H9 (cell line): Measurements from ENCODE around the gene NEUROD1. TPM values are rescaled to one million over a fixed set of nuclear protein-coding genes. Genes with fewer than 3 reads are reported as not detected.

Experiments used
- DNase-seq: peaks from one replicate; pipeline ENCODE4 v3.0.0-alpha.2; 2017
- H2AFZ ChIP-seq: one replicate; pipeline ENCODE4 v1.6.1; 2013; ENCODE audit warnings: mild to moderate bottlenecking, low read length, control low read depth, moderate library complexity
- H2AK5ac ChIP-seq: 2 replicates; pipeline ENCODE4 v1.6.1; 2013; ENCODE audit warnings: low read length, control low read depth, mixed read lengths; ENCODE audit not compliant: insufficient read length
- H2BK120ac ChIP-seq: one replicate; pipeline ENCODE4 v1.6.1; 2013; ENCODE audit warnings: low read depth, mild to moderate bottlenecking, low read length, control low read depth, inconsistent platforms; ENCODE audit not compliant: poor library complexity, severe bottlenecking
- H2BK12ac ChIP-seq: 2 replicates; pipeline ENCODE4 v1.6.1; 2013; ENCODE audit warnings: low read length, control low read depth, mixed read lengths, low read depth; ENCODE audit not compliant: insufficient read length
- H2BK15ac ChIP-seq: 2 replicates; pipeline ENCODE4 v1.6.1; 2013; ENCODE audit warnings: low read depth, low read length, control low read depth
- H2BK20ac ChIP-seq: one replicate; pipeline ENCODE4 v1.6.1; 2013; ENCODE audit warnings: low read depth, mild to moderate bottlenecking, low read length, control low read depth, inconsistent platforms; ENCODE audit not compliant: poor library complexity, severe bottlenecking
- H2BK5ac ChIP-seq: 2 replicates; pipeline ENCODE4 v1.6.1; 2013; ENCODE audit warnings: low read length, control low read depth, mixed read lengths; ENCODE audit not compliant: insufficient read length
- H3K14ac ChIP-seq: 2 replicates; pipeline ENCODE4 v1.6.1; 2013; ENCODE audit warnings: low read length, control low read depth; ENCODE audit not compliant: insufficient read depth
- H3K18ac ChIP-seq: 2 replicates; pipeline ENCODE4 v1.6.1; 2013; ENCODE audit warnings: low read depth, mild to moderate bottlenecking, mixed read lengths, low read length, control low read depth; ENCODE audit not compliant: insufficient read length
- H3K23ac ChIP-seq: 2 replicates; pipeline ENCODE4 v1.6.1; 2013; ENCODE audit warnings: low read length, control low read depth, mixed read lengths, low read depth; ENCODE audit not compliant: insufficient read length
- H3K23me2 ChIP-seq: 2 replicates; pipeline ENCODE4 v1.6.1; 2013; ENCODE audit warnings: low read depth, mild to moderate bottlenecking, mixed read lengths, low read length, control low read depth; ENCODE audit not compliant: insufficient read length, poor library complexity, severe bottlenecking
- H3K27ac ChIP-seq: 2 replicates; pipeline ENCODE4 v1.5.1; 2013; ENCODE audit warnings: low read length, control low read depth, mixed read lengths, low read depth; ENCODE audit not compliant: insufficient read length
- H3K27me3 ChIP-seq: 2 replicates; pipeline ENCODE4 v1.6.1; 2013; ENCODE audit warnings: low read length, control low read depth, inconsistent platforms; ENCODE audit not compliant: insufficient read depth
- H3K4ac ChIP-seq: 2 replicates; pipeline ENCODE4 v1.6.1; 2013; ENCODE audit warnings: low read depth, mild to moderate bottlenecking, control low read depth, inconsistent platforms, low read length, moderate library complexity
- H3K4me1 ChIP-seq: 2 replicates; pipeline ENCODE4 v1.6.1; 2013; ENCODE audit warnings: low read length, control low read depth, inconsistent platforms; ENCODE audit not compliant: insufficient read depth
- H3K4me2 ChIP-seq: 2 replicates; pipeline ENCODE4 v1.6.1; 2013; ENCODE audit warnings: low read length, control low read depth, mixed read lengths; ENCODE audit not compliant: insufficient read length, insufficient read depth
- H3K56ac ChIP-seq: 2 replicates; pipeline ENCODE4 v1.6.1; 2013; ENCODE audit warnings: low read depth, mild to moderate bottlenecking, mixed read lengths, low read length, control low read depth; ENCODE audit not compliant: insufficient read length
- H3K79me1 ChIP-seq: 2 replicates; pipeline ENCODE4 v1.6.1; 2013; ENCODE audit warnings: low read depth, mild to moderate bottlenecking, moderate library complexity, low read length, control low read depth, inconsistent platforms; ENCODE audit not compliant: insufficient read depth, poor library complexity, severe bottlenecking
- H3K79me2 ChIP-seq: 2 replicates; pipeline ENCODE4 v1.6.1; 2013; ENCODE audit warnings: low read length, control low read depth, inconsistent platforms; ENCODE audit not compliant: insufficient read depth
- H3K9ac ChIP-seq: 2 replicates; pipeline ENCODE4 v1.6.1; 2013; ENCODE audit warnings: low read length, control low read depth, mixed read lengths; ENCODE audit not compliant: insufficient read length; ENCODE audit errors: extremely low read depth
- H3K9me3 ChIP-seq: one replicate; pipeline ENCODE4 v1.6.1; 2013; ENCODE audit warnings: low read depth, low read length, inconsistent platforms; ENCODE audit not compliant: control insufficient read depth
- H3T11ph ChIP-seq: one replicate; pipeline ENCODE4 v1.6.1; 2013; ENCODE audit warnings: mild to moderate bottlenecking, low read length, control low read depth, inconsistent platforms
- H4K20me1 ChIP-seq: one replicate; pipeline ENCODE4 v1.6.1; 2013; ENCODE audit not compliant: control insufficient read depth, insufficient read length, insufficient read depth
- H4K5ac ChIP-seq: 2 replicates; pipeline ENCODE4 v1.6.1; 2013; ENCODE audit warnings: low read depth, mild to moderate bottlenecking, mixed read lengths, low read length, control low read depth; ENCODE audit not compliant: insufficient read length
- H4K8ac ChIP-seq: replicated peaks from 2 replicates; pipeline ENCODE4 v1.6.1; 2013; ENCODE audit warnings: low read length, control low read depth, mixed read lengths, low read depth; ENCODE audit not compliant: insufficient read length
- H4K91ac ChIP-seq: 2 replicates; pipeline ENCODE4 v1.6.1; 2013; ENCODE audit warnings: low read depth, mild to moderate bottlenecking, moderate library complexity, mixed read lengths, low read length, control low read depth; ENCODE audit not compliant: insufficient read length
- H3K27ac Mint-ChIP-seq, 3 experiments: 2 replicates in 2 of 3; 3 replicates in 1 of 3; pipeline ENCODE4 v1.8.0; 2020 to 2021; ENCODE audit warnings: mixed read lengths in 3 of 3, mild to moderate bottlenecking in 1 of 3, moderate library complexity in 1 of 3
- H3K27me3 Mint-ChIP-seq: 2 replicates; pipeline ENCODE4 v1.8.0; 2021; ENCODE audit warnings: low read depth, mild to moderate bottlenecking, moderate library complexity, mixed read lengths
- H3K36me3 Mint-ChIP-seq, 3 experiments: 2 replicates in 2 of 3; 3 replicates in 1 of 3; pipeline ENCODE4 v1.8.0; 2020 to 2021; ENCODE audit warnings: low read depth in 3 of 3, mixed read lengths in 3 of 3; ENCODE audit not compliant: insufficient read depth in 1 of 3
- H3K4me1 Mint-ChIP-seq, 2 experiments: 2 replicates each; pipeline ENCODE4 v1.8.0; 2020; ENCODE audit warnings: mixed read lengths in 2 of 2
- H3K4me3 Mint-ChIP-seq, 2 experiments: 2 replicates in 1 of 2; 3 replicates in 1 of 2; pipeline ENCODE4 v1.8.0; 2020 to 2021; ENCODE audit warnings: mild to moderate bottlenecking in 2 of 2, mixed read lengths in 2 of 2, moderate library complexity in 1 of 2
- H3K9me3 Mint-ChIP-seq, 2 experiments: 2 replicates in 1 of 2; 3 replicates in 1 of 2; pipeline ENCODE4 v1.8.0; 2020; ENCODE audit warnings: mild to moderate bottlenecking in 2 of 2, mixed read lengths in 2 of 2, moderate library complexity in 1 of 2
- WGBS: extraction: QIAGEN DNeasy Blood & Tissue Kit; methylation state at CpG from one replicate; pipeline ENCODE4 v1.1.7; 2013; ENCODE audit warnings: missing lambda C conversion rate, low lambda C conversion rate, mixed read lengths; ENCODE audit not compliant: insufficient read length; ENCODE audit errors: extremely low coverage; 5-methylcytosine and 5-hydroxymethylcytosine counted together
- total RNA-seq: library from RNA; stranded (reverse); gene quantifications from 2 replicates; pipeline ENCODE4 v1.2.1, GENCODE V29; 2021
- TF ChIP-seq, protein P1 (sequence below): fragments of 200-600 bp; sonication (generic); conservative IDR thresholded peaks from 3 replicates; pipeline ENCODE4 v1.8.0; 2021; ENCODE audit warnings: antibody characterized with exemption, mild to moderate bottlenecking

The NEUROD1 gene
- total RNA-seq, 1 experiment from 2014 or later = not detected

DNA sequence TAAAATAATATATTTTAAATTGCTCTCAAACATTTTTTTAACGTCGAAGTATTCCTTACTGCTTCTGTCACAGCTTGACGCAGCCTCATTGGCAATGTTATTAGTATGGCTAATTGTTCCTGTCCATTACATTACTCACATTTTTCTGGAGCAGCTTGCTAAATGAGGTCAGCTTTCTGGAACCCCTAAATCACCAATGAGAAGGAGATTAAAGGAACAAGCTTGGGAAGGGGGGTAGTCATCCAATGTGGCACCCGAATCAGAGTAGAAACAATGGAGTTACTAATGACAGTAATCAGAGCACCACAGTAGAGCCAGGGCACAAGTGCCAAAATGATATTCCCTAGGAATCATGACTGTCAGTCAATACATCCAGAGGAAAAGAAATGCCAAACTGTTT, 5.1 kb downstream of the NEUROD1 start:
- no peak overlapping the region for H2AK5ac ChIP-seq

More for the DNA sequence above, 5.1 kb downstream of the NEUROD1 start:
- Histone ChIP-seq H3K27me3 (peaks cover 28% of the 10 kb centered on the region), H3K56ac (no peak overlapping the region), H3K79me2 (no peaks in the 10 kb centered on the region), H3K14ac (no peak overlapping the region), H2BK12ac (no peak overlapping the region), H2BK15ac (no peak overlapping the region), H4K20me1 (no peaks in the 10 kb centered on the region), H2BK120ac (no peak overlapping the region), H3K23ac (no peak overlapping the region), H4K5ac (no peak overlapping the region), H3K4me2 (no peak overlapping the region), H3K23me2 (no peaks in the 10 kb centered on the region), H3K4ac (no peak overlapping the region), H3K27ac (no peak overlapping the region), H3T11ph (no peak overlapping the region), H3K18ac (no peak overlapping the region), H2AFZ (no peak overlapping the region), H3K9me3 (no peaks in the 10 kb centered on the region), H3K9ac (no peak overlapping the region), H2BK20ac (no peak overlapping the region), H3K79me1 (no peaks in the 10 kb centered on the region), H3K4me1 (0 out of 2 replicates have a peak, but pooled peaks cover 2% of the 10 kb centered on the region), H4K8ac (no peak overlapping the region), H4K91ac (no peak overlapping the region), H2BK5ac (no peak overlapping the region)
- Mint-ChIP-seq H3K4me3 (no peak overlapping the region), H3K9me3 (peaks cover 0 to 2% of the 10 kb centered on the region in 2 experiments; a peak in 2 of 5 replicates), H3K27ac (no peak overlapping the region), H3K27me3 (peaks cover 91% of the 10 kb centered on the region), H3K36me3 (no peaks in the 10 kb centered on the region; a peak in 1 of 7 replicates), H3K4me1 (peaks cover 5 to 23% of the 10 kb centered on the region in 2 experiments)
- no CpG with 5 or more reads among the region's 4 CpGs for whole genome bisulfite sequencing
- no peak for DNase-seq
- TF ChIP-seq, protein P1, sequence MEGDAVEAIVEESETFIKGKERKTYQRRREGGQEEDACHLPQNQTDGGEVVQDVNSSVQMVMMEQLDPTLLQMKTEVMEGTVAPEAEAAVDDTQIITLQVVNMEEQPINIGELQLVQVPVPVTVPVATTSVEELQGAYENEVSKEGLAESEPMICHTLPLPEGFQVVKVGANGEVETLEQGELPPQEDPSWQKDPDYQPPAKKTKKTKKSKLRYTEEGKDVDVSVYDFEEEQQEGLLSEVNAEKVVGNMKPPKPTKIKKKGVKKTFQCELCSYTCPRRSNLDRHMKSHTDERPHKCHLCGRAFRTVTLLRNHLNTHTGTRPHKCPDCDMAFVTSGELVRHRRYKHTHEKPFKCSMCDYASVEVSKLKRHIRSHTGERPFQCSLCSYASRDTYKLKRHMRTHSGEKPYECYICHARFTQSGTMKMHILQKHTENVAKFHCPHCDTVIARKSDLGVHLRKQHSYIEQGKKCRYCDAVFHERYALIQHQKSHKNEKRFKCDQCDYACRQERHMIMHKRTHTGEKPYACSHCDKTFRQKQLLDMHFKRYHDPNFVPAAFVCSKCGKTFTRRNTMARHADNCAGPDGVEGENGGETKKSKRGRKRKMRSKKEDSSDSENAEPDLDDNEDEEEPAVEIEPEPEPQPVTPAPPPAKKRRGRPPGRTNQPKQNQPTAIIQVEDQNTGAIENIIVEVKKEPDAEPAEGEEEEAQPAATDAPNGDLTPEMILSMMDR = no peak
